ENCODE measurements around the gene B4GAT1. TPM values are rescaled to one million over a fixed set of nuclear protein-coding genes. Genes with fewer than 3 reads are reported as not detected.

B4GAT1 gene
- total and polyA plus RNA-seq, 4 donors = 109 to 171 (median 143) TPM

DNA sequence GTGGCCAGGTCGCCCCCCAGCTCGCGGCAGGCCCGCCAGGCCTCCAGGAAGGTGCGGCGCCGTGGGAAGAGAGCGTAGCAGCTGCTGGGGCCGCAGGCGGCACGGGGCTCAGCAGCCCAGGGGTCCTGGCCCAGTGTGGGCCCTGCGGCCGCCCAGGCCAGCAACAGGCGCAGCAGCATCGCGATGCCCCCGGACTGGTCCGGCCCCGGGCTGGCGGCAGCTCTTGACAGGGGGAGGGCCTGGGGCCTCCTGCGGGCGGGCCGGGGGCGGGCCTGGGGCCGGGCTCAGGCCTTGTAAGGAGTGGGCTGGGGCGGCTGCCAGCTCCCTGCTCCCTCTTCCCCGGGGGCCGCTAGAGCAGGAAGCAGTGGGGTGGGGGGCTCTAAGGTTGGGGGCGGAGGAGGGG lies 30.6 kb downstream of the B4GAT1 start, which contains the start of gene CD248:
TSS of gene CD248 (minus strand) at position 196 of the 403 bp plus-strand sequence. CDS start at position 179, 17 bp downstream.
- Histone ChIP-seq H3K4me1 (ENCODE audit: control insufficient read depth, insufficient read depth, low read length) (peaks cover 53% of the 10 kb centered on the region), H3K9me3 (ENCODE audit: control insufficient read depth, insufficient read depth, low read length) (no peaks in the 10 kb centered on the region), H3K36me3 (ENCODE audit: control insufficient read depth, insufficient read depth, low read length) (peaks cover 4% of the 10 kb centered on the region), H3K4me3 (ENCODE audit: low read depth, low read length) (peak within 1 kb of the TSS; percentile 45), H3K27me3 (ENCODE audit: control insufficient read depth, insufficient read depth, low read length) (no peaks in the 10 kb centered on the region), H3K27ac (ENCODE audit: low read depth, low read length) (peak within 1 kb of the TSS; percentile 88)
- DNase-seq (ENCODE audit: low read depth in 4 of 6, low spot score in 6 of 6) = peak in 2 of 6 donors; percentile 56 to 82
- WGBS (ENCODE audit: insufficient coverage) = 20% methylated on average over 18 of the region's 29 CpGs

DNA sequence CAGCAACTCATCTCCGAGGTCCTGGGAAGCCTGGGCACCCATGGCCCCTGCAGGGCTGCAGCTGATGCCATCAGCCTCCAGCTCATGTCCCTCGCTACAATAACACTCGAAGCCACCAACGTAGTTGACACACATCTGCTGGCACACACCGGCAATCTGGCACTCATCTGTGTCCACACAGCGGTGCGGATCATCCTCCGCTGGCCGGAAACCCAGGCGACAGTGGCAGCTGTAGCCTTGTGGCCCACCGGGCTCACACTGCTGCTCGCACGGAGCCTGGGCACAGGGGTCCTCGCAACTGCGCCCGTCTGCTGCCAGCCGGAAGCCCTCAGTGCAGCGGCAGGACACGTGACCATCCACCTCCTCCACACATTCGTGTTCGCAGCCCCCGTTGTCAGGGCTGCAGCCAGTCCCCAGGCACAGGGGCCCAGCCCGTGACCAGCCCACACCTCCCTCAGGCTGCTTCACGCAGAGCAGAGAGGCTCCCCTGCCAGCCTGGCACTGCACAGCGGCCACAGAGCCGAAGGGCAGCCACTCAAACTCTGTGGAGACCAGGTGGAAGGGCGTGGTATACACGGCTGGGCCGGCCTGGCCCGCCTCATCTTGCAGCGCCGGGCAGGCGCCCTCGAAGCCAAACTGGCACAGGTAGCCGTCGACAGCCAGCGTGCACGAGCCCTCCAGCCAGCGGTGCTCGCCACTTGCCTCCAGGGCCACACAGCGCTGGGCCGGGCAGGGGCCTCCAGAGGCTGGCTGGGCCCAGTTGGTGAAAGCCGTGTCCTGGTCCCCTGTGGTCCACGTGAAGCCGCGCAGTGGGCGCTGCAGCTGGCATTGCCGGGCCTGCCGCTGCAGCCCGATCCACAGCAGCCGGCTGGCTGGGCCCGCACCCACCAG lies 31.3 kb downstream of the B4GAT1 start:
- Histone ChIP-seq H3K9me3 (ENCODE audit: control insufficient read depth, insufficient read depth, low read length) (no peaks in the 10 kb centered on the region), H3K27ac (ENCODE audit: low read depth, low read length) (peak overlapping the region; percentile 36), H3K36me3 (ENCODE audit: control insufficient read depth, insufficient read depth, low read length) (peaks cover 4% of the 10 kb centered on the region), H3K4me1 (ENCODE audit: control insufficient read depth, insufficient read depth, low read length) (peaks cover 57% of the 10 kb centered on the region), H3K4me3 (ENCODE audit: low read depth, low read length) (peak overlapping the region; percentile 45), H3K27me3 (ENCODE audit: control insufficient read depth, insufficient read depth, low read length) (no peaks in the 10 kb centered on the region)
- DNase-seq (ENCODE audit: low read depth in 4 of 6, low spot score in 6 of 6) = no peak
- WGBS (ENCODE audit: insufficient coverage) = 63% methylated on average over 52 of the region's 52 CpGs

DNA sequence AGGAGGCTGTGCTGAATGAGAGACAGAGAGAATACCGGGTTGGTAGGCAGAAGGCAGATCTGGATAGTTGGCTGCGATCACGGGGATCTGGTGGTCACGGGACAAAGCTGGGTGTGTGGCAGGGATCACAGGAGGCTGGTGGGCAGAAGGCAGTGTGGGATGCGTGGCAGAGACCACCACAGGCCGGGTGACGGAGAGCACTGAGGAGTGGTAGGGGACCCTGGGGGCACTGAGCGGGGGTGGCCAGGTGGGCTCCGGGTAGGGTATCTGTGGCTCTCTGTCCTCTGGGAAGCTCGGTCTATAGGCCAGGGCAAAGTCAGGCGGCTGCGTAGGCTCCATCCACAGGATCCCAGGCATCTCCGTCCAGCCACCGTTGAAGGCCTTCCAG lies 31.9 kb downstream of the B4GAT1 start:
- no peak for DNase-seq (ENCODE audit: low read depth in 4 of 6, low spot score in 6 of 6)
- H3K27me3 ChIP-seq (ENCODE audit: control insufficient read depth, insufficient read depth, low read length) = no peaks in the 10 kb centered on the region
- peaks cover 4% of the 10 kb centered on the region for H3K36me3 ChIP-seq (ENCODE audit: control insufficient read depth, insufficient read depth, low read length)
- no peaks in the 10 kb centered on the region for H3K9me3 ChIP-seq (ENCODE audit: control insufficient read depth, insufficient read depth, low read length)
- WGBS (ENCODE audit: insufficient coverage) = 85% methylated on average over 14 of the region's 14 CpGs
- H3K4me3 ChIP-seq (ENCODE audit: low read depth, low read length) = peak overlapping the region; percentile 45
- peak overlapping the region; percentile 97 for H3K27ac ChIP-seq (ENCODE audit: low read depth, low read length)
- peaks cover 57% of the 10 kb centered on the region for H3K4me1 ChIP-seq (ENCODE audit: control insufficient read depth, insufficient read depth, low read length)

DNA sequence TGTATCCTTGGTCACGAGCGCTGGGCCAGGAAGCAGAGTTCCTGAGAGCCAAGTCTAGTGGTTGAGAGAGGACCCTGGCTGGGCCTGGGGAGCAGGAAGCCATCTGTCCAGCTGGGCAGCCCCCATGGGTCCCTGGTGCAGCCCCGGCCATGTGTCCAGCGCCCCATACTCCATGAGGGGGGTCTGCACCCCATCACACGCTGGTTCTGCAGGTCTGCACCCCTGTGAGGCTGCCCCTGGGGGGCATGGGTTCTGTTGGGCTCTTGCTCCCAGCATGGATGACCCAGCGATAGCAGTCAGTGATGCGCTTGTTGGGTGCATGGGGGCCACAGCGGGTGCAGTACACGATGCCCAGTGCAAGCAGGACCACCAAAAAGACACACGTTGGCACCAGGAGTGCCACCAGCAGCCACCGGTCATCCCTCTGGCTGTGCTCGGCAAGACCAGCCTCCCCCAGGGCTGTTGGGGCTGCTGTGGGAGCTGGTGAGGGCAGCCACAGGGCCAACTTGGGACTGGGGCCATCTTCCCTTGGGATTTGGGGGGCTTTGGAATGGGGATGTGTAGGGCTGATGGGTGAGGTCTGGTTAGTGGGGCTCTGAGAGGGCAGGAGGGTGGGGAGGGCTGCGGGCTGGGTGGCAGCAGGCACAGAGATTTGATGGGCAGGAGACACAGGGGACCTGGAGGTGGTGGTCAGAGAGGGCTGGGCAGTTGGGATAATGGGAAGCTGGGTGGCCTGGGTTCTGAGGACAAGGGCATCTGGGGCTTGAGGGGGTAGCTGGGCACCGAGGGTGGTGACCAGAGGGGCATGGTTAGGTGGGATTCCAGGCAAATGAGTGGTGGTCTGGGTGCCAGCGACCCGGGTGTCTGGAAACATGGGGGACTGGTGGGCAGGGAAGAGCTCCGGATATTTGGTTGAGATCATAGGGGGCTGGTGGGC lies 32.6 kb downstream of the B4GAT1 start:
- Histone ChIP-seq H3K4me1 (ENCODE audit: control insufficient read depth, insufficient read depth, low read length) (peaks cover 57% of the 10 kb centered on the region), H3K36me3 (ENCODE audit: control insufficient read depth, insufficient read depth, low read length) (peaks cover 4% of the 10 kb centered on the region), H3K27ac (ENCODE audit: low read depth, low read length) (peak overlapping the region; percentile 97), H3K27me3 (ENCODE audit: control insufficient read depth, insufficient read depth, low read length) (no peaks in the 10 kb centered on the region), H3K4me3 (ENCODE audit: low read depth, low read length) (peak overlapping the region; percentile 45), H3K9me3 (ENCODE audit: control insufficient read depth, insufficient read depth, low read length) (no peaks in the 10 kb centered on the region)
- no peak for DNase-seq (ENCODE audit: low read depth in 4 of 6, low spot score in 6 of 6)
- 92% methylated on average over 17 of the region's 17 CpGs for WGBS (ENCODE audit: insufficient coverage)

DNA sequence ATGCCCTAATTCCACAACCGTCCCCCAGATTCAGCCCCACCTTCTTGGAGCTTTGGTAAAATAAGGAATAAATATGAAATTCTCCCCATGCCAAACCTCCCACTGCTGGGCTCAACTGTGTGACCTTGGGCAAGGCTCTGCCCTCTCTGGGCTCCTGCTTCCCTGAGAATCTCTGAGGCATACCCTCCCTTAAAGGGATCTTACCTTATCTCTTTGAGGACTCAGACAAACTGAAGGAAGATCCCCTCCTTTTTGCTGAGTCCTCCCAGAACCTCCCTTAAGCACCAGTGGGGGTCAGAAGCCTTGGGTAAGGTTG lies 33.3 kb downstream of the B4GAT1 start:
- Histone ChIP-seq H3K27ac (ENCODE audit: low read depth, low read length) (peak overlapping the region; percentile 97), H3K36me3 (ENCODE audit: control insufficient read depth, insufficient read depth, low read length) (peaks cover 4% of the 10 kb centered on the region), H3K4me3 (ENCODE audit: low read depth, low read length) (peak overlapping the region; percentile 45), H3K9me3 (ENCODE audit: control insufficient read depth, insufficient read depth, low read length) (no peaks in the 10 kb centered on the region), H3K27me3 (ENCODE audit: control insufficient read depth, insufficient read depth, low read length) (no peaks in the 10 kb centered on the region), H3K4me1 (ENCODE audit: control insufficient read depth, insufficient read depth, low read length) (peaks cover 57% of the 10 kb centered on the region)
- no peak for DNase-seq (ENCODE audit: low read depth in 4 of 6, low spot score in 6 of 6)
- WGBS (ENCODE audit: insufficient coverage) = no CpG with 5 or more reads among the region's 1 CpG

DNA sequence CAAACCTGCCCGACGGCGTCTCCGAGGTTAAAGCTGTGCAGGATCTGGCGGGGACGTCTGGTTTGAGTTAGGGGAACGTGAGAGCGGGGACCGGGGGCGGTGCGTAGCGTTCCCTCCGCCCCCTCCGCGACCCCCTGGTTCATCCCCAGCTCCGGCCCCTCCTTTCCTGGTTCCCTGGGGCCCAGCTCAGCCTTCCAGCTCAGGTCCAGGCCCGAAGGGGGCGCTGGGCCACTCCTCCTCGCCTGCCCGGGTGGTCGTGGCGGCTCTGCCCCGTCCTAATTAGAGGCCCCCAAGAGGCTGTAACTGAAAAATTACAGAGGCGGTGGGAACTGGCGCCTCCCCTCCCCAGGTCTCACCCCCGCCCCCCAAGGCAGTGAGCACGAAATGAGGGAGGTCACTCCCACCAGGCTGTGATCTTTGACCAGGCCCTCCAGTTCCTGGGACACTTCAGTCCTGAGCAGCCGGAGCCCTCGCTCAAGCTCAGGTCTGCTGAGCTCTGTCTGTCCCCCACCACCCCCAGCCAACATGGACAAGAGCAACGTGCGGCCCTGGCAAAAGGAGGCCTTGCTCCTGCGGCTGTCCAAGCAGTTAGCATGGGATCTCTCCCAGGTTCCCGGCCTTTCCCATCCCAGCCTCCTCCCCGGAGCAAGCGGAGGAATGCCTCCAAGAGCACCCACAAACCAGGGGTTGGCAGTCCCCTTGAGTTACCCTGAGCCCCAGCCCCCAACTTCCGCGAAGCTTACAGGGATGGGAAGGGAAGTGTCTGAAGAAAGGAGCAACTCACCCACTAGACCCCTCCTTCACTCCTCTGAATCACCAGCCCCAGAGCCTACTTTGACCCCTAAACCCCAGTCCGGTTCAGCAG lies 33.9 kb downstream of the B4GAT1 start:
- peak overlapping the region; percentile 45 for H3K4me3 ChIP-seq (ENCODE audit: low read depth, low read length)
- H3K4me1 ChIP-seq (ENCODE audit: control insufficient read depth, insufficient read depth, low read length) = peaks cover 53% of the 10 kb centered on the region
- H3K27ac ChIP-seq (ENCODE audit: low read depth, low read length) = peak overlapping the region; percentile 97
- 8% methylated on average over 30 of the region's 38 CpGs for WGBS (ENCODE audit: insufficient coverage)
- no peaks in the 10 kb centered on the region for H3K9me3 ChIP-seq (ENCODE audit: control insufficient read depth, insufficient read depth, low read length)
- no peak for DNase-seq (ENCODE audit: low read depth in 4 of 6, low spot score in 6 of 6)
- H3K36me3 ChIP-seq (ENCODE audit: control insufficient read depth, insufficient read depth, low read length) = peaks cover 4% of the 10 kb centered on the region
- H3K27me3 ChIP-seq (ENCODE audit: control insufficient read depth, insufficient read depth, low read length) = no peaks in the 10 kb centered on the region

DNA sequence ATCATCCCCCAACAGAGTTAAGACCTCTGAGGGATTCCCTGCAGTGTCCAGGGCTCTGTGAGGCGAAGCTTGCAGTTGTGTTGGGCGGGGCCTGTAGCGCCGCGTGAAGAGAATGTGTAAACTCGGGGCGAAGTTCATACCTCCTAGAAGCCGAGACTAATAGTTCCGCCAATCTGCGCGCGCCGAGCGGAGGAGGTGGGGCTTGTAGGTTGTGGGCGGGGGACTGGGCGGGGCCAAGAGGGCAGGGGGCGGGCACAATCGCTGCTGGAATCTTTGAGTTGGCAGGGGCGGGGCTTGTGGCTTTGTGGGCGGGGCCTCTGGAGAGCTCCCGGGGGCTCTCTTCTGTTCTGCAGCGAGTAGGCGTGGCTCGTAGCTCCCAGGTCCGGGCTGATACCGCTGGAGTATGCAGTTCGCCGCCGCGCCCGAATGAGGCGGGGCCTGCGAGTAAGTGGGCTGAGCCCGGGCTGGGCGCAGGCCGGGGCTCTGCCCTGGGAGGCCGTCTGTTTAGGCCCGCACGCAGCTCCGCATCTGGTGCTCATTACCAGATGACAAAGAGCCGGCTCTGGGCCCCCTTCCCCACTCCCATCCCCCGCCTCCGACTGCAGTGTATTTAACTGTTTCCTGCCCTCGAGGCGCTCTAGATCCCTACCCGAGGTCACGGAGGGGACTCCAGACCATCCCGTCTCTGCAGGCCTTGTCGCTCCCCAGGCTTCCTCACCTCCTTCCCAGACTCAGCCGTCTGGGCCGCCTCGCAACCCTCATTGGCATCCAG lies 34.7 kb downstream of the B4GAT1 start:
- Histone ChIP-seq H3K9me3 (ENCODE audit: control insufficient read depth, insufficient read depth, low read length) (no peaks in the 10 kb centered on the region), H3K27me3 (ENCODE audit: control insufficient read depth, insufficient read depth, low read length) (no peaks in the 10 kb centered on the region), H3K4me1 (ENCODE audit: control insufficient read depth, insufficient read depth, low read length) (peaks cover 44% of the 10 kb centered on the region), H3K27ac (ENCODE audit: low read depth, low read length) (peak overlapping the region; percentile 97), H3K36me3 (ENCODE audit: control insufficient read depth, insufficient read depth, low read length) (peaks cover 4% of the 10 kb centered on the region), H3K4me3 (ENCODE audit: low read depth, low read length) (peak overlapping the region; percentile 75)
- DNase-seq (ENCODE audit: low read depth in 4 of 6, low spot score in 6 of 6) = peak; percentile 82 to 98 (median 88)
- under 1% methylated on average over 48 of the region's 52 CpGs for WGBS (ENCODE audit: insufficient coverage)

GRCh38 chr11:66311965-66312548 lies 35.4 kb downstream of the B4GAT1 start:
- under 1% methylated on average over 44 of the region's 44 CpGs for WGBS (ENCODE audit: insufficient coverage)
- peaks cover 4% of the 10 kb centered on the region for H3K36me3 ChIP-seq (ENCODE audit: control insufficient read depth, insufficient read depth, low read length)
- H3K4me3 ChIP-seq (ENCODE audit: low read depth, low read length) = peak overlapping the region; percentile 75
- peak overlapping the region; percentile 97 for H3K27ac ChIP-seq (ENCODE audit: low read depth, low read length)
- DNase-seq (ENCODE audit: low read depth in 4 of 6, low spot score in 6 of 6) = peak in 5 of 6 donors; percentile 53 to 96 (median 78)
- peaks cover 38% of the 10 kb centered on the region for H3K4me1 ChIP-seq (ENCODE audit: control insufficient read depth, insufficient read depth, low read length)
- no peaks in the 10 kb centered on the region for H3K27me3 ChIP-seq (ENCODE audit: control insufficient read depth, insufficient read depth, low read length)
- no peaks in the 10 kb centered on the region for H3K9me3 ChIP-seq (ENCODE audit: control insufficient read depth, insufficient read depth, low read length)

All from spinal cord (tissue), 10 donors.